GM12892 (cell line): ENCODE measurements around the gene UGT3A1.
"Not testable (repeated sequence)": the region's sequence is repeated elsewhere in the genome, so short reads cannot be mapped to it uniquely, and the experiment has no call there.

ENCODE experiments used
- DNase-seq: peaks from one replicate; pipeline ENCODE4 v3.0.0; 2011; ENCODE audit not compliant: insufficient read length
- FAIRE-seq: peaks from 2 replicates; lab custom pipeline; 2011; peaks lifted over from hg19 to GRCh38; lab: Jason Lieb, UNC
- POLR2A ChIP-seq: IDR thresholded peaks from 2 replicates; pipeline ENCODE4 v1.6.1; 2011; ENCODE audit warnings: low read depth, low read length, control low read depth
- POLR2AphosphoS5 ChIP-seq: IDR thresholded peaks from 2 replicates; pipeline ENCODE4 v1.6.1; 2011; ENCODE audit warnings: low read depth, low read length, control low read depth
- TAF1 ChIP-seq: IDR thresholded peaks from 2 replicates; pipeline ENCODE4 v1.6.1; 2011; ENCODE audit warnings: low read depth, mild to moderate bottlenecking, control low read depth, low read length, borderline replicate concordance

The UGT3A1 gene

DNA sequence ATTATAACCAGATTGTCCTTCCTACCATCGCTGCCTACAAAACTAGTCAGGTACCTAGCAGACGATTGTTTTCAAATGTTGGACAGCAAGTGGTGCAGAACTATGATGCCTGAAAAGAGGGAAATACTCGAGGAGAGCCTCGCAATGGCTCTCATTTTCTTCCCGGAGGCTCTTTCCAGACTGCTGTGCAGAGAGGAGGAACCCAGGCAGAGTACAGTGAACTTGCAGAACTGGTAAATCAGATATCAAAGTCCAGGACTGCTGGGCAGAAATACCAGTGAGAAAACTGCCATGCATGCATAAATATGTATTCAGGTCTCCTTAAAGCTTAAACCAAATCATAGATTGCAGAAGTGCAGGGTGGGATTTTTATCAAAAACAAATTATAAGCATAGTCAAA is 26.4 kb upstream of the UGT3A1 start:
- TF ChIP-seq TAF1 (no peak), POLR2A (no peak), POLR2AphosphoS5 (no peak)
- DNase-seq (no peak), FAIRE-seq (no peak)

DNA sequence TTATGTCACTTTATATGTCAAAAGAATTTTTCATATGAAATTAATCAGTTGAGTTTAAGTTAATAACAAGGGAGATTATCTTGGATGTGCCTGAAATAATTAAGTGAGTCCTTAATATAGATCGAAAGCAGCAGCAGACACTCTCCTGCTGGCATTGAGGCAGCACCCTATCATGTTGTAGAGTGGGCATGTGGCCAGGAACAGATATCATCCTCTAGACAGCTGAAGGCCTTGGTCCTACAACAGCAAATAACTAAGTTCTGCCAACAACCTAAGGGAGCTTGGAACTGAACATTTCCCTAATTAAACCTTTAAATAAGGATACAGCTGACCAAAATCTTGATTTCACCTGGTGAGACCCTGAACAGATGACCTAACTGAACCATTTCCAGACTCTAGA is 25.8 kb upstream of the UGT3A1 start:
- TF ChIP-seq POLR2AphosphoS5 (no peak), POLR2A (no peak), TAF1 (no peak)
- DNase-seq (no peak), FAIRE-seq (no peak)

DNA sequence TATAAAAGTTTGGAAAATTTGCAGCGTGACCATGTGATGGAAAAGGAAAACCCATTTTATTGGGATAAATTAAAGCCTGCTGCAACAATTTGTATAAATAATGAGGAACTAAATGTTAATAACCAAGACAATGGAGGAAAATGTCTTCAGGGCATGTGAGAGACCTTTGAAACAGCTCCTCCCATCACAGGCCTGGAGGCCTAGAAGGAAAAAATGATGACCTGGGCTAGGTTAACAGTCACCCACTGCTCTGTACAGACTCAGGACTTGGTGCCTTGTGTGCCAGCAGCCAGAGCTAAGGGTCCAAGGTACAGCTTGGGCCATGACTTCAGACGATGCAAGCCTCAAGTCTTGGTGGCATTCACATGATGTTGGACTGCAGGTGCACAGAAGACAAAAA is 22.0 kb upstream of the UGT3A1 start:
- FAIRE-seq, result no peak
- no peak for DNase-seq
- no peak for TF ChIP-seq POLR2AphosphoS5
- no peak for TF ChIP-seq POLR2A
- no peak for TF ChIP-seq TAF1

DNA sequence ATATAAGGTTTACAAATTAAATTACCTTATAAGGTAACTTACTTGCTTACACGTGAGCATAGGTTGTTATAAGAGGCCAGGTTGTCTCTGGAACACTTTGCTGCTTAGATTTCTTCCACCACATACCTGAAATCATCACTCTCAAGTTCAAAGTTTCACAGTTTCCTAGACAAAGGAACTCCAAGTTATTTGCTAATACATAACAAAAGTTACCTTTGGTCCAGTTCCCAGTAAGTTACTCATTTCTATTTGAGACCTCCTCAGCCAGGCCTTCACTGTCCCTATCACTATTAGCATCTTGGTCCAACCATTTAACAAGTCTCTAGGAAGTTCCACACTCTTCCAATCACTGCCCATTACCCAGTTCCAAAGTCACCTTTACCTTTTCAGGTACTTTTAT is 18.5 kb upstream of the UGT3A1 start:
- FAIRE-seq (no peak), DNase-seq (no peak)
- TF ChIP-seq POLR2A (no peak), POLR2AphosphoS5 (no peak), TAF1 (no peak)

DNA sequence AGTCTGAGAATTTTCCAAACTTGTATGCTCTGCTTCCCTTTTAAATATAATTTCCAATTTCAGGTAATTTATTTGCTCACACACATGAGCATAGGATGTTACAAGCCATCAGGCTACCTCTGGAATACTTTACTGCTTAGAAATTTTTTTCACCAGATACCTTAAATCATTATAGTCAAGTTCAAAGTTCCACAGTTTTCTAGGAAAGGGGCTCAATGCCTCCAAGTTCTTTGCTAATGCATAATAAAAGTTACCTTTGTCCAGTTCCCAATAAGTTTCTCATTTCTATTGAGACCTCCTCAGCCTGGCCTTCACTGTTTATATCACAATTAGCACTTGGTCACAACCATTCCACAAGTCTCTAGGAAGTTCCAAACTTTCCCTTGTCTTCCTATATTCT is 16.2 kb upstream of the UGT3A1 start:
- FAIRE-seq, result no peak
- no peak for DNase-seq
- TF ChIP-seq TAF1 (no peak), POLR2A (no peak), POLR2AphosphoS5 (no peak)

DNA sequence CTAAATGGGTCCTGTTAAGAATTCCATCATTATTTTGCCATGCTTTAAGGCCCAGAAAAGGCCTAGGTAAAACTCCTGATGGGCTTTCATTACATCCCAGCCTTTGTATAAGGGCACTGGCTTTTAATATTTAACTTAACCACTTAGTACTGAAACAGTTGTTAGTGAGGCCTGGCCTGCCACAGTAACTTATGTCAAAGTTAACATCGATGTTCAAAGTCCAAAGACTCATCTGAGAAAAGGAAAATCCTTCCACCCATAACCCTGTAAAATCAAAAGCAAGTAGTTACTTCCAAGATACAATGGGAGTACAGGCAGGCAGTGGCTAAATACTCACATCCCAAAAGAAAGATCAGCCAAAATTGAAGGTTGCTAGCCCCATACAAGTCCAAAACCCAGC is 15.0 kb upstream of the UGT3A1 start:
- DNase-seq (no peak), FAIRE-seq (no peak)
- no peak for TF ChIP-seq TAF1
- no peak for TF ChIP-seq POLR2A
- TF ChIP-seq POLR2AphosphoS5, result no peak

DNA sequence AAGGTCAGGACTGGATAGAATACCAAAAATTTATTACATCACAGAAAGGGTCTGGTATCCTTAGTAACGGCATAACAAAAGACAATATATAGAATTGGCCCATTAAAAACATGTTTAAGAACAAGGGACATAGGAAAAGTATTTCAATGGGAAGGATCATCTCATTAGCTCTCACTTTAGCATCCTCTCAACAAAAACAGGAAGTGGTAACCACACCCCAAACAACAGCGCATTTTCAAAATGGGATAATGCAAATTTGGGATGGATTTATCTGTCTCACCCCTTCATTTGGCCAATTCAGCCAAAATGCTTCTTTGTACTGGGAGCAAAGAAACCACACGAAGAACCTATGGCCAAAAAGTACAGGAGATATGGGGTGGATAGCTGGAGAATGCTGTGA is 9.8 kb upstream of the UGT3A1 start:
- TF ChIP-seq POLR2AphosphoS5 (no peak), TAF1 (no peak), POLR2A (no peak)
- no peak for FAIRE-seq
- DNase-seq, result no peak

DNA sequence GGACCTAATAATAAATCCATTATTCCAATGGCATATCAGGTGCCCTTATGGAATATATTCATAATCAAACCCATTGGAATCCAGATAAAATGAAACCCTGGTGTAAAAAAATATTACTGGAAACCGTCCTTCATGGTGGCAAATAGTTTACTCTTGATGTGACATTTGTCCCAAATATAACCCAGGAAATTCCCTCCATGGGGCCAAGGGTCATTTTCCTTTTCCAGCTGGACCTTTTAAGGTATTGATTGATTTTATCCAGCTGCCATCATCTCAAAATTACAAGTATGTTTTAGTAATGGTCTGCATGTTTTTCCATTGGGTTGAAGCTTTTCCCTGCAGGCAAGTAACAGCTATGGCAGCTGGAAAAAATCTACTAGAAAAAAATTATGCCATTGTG is 8.4 kb upstream of the UGT3A1 start:
- TF ChIP-seq POLR2A (no peak), TAF1 (no peak), POLR2AphosphoS5 (no peak)
- no peak for FAIRE-seq

DNA sequence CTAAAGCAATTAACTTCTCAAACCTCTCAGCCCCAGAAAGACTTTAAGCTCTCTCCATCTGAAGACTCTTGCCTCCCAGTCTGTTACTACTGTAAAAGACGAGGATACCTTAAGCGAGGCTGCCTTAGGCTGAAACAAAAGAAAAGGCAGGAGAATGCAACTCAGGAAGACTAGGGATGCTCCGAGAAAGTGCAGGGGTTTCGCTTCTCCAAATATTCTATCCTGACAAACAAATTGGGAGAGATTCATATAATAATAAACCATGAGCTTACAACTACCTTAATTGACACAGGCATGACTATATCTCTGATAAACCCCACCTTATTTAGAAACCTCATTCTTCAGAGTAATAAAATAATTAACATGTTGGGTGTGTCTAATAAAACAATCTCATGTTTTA is 4.9 kb upstream of the UGT3A1 start:
- FAIRE-seq (no peak), DNase-seq (no peak)

More for the DNA sequence above, 8.4 kb upstream of the UGT3A1 start:
- no peak for DNase-seq

DNA sequence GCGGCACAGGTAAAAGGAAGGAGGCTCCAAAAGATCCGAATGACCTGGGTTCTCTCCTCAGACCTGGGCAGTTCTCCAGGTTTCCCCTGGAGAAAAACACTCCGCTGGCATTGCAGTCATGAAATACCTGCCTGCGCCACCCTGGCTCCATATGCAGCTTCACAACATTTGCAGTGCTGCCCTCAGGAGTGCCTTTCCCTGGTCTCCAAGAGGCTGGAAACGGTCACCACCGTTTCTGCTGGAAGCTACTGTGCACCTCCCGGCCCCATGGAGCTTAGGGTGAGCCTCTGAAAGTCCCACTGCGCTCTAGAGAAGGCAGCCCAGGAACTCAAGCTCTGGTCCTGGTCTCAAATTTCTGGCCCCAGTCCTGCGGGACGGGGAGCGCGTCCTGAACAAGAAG is 670 bp downstream of the UGT3A1 start:
- TF ChIP-seq TAF1, result no peak
- TF ChIP-seq POLR2AphosphoS5, result no peak
- TF ChIP-seq POLR2A, result no peak
- DNase-seq, result no peak
- no peak for FAIRE-seq

More for the DNA sequence above, 4.9 kb upstream of the UGT3A1 start:
- TF ChIP-seq TAF1 (no peak), POLR2A (no peak), POLR2AphosphoS5 (no peak)

DNA sequence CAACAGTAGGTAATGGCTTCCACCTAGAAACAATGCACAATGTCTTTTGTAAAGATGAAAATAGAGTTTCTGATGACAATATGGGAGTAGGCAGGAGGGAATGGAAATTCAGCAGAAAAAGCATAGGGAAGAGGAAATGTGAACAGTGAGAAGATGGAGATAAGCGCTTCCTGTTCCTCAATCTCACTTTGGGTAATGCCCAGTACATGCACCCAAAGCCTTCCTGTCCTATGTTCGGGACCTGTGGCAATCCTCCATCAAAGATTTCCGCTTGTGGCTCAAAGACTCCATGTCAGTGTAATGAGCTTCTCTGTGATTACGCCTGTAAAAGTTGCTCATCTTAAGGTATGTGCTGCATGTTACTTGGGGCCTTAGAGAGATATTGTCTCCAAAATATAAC is 2.7 kb downstream of the UGT3A1 start:
- FAIRE-seq (no peak), DNase-seq (no peak)
- TF ChIP-seq POLR2A (no peak), POLR2AphosphoS5 (no peak), TAF1 (no peak)

DNA sequence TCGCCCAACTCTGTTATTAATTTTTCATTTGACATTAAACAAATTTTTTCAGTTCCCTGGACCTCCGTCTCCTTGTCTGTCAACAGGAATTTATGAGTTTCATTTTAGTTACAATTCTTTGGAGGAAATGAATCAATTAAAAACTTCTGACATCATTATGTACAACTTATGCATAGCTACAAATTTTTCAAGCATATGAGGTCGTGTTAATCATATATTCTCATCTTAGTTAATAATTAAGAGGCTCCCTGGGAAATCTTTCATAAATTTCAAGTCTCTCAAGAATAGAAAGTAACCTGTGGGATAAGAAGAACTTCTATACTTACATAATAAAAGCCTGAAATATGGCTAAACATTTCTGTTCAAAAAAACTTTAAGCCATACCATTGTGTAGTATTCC is 3.4 kb downstream of the UGT3A1 start:
- FAIRE-seq (no peak), DNase-seq (no peak)
- TF ChIP-seq POLR2A (no peak), TAF1 (no peak)

DNA sequence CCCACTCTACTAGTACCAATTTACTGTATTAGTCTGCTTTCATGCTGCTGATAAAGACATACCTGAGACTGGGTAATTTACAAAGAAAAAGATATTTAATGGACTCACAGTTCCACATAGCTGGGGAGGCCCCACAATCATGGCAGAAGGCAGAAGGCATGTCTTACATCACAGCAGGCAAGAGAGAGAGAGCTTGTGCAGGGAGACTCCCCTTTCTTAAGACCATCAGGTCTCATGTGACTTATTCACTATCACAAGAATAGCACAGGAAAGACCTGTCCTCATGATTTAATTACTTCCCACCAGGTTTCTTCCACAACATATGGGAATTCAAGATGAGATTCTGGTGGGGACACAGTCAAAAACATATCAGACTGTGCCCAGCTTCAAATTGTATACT is 11.5 kb downstream of the UGT3A1 start:
- no peak for FAIRE-seq
- no peak for DNase-seq
- TF ChIP-seq TAF1 (no peak), POLR2A (no peak), POLR2AphosphoS5 (no peak)

DNA sequence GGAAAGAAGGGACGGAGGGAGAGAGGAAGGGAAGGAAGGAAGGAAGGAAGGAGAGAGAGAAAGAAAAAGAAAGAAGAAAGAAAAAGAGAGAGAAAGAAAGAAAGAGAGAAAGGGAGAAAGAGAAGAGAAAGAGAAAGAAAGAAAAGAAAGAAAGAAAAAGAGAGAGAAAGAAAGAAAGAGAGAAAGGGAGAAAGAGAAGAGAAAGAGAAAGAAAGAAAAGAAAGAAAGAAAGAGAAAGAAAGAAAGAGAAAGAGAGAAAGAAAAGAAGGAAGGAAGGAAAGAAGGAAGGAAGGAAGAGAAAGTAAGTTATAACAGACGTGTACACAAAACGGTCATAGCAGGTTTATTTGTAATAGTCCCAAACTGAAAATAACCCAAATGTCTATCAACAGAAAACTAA is 14.3 kb downstream of the UGT3A1 start:
- not testable (repeated sequence) for FAIRE-seq

More for the DNA sequence above, 14.3 kb downstream of the UGT3A1 start:
- DNase-seq, result not testable (repeated sequence)
